MM.1S (cell line): ENCODE results near the gene GFM2.
A peak's percentile ranks its signal among the peaks of the same experiment; 100 is the strongest.

ENCODE experiments used
- DNase-seq: peaks from one replicate; pipeline ENCODE4 v3.0.0-alpha.2; 2015
- H2AFZ ChIP-seq: fragments of 300-600 bp; sonication (generic); 2 replicates; pipeline ENCODE4 v1.6.0; 2016; ENCODE audit warnings: antibody characterized with exemption, low read length
- H3F3A ChIP-seq: fragments of 300-600 bp; sonication (generic); 2 replicates; pipeline ENCODE4 v1.6.1; 2016; ENCODE audit warnings: mild to moderate bottlenecking, antibody characterized with exemption, low read length, moderate library complexity, mixed read lengths; ENCODE audit not compliant: insufficient read depth
- H3K27ac ChIP-seq: fragments of 300-600 bp; sonication (generic); 2 replicates; pipeline ENCODE4 v1.5.1; 2016; ENCODE audit warnings: mild to moderate bottlenecking, low read length
- H3K27me3 ChIP-seq: fragments of 300-600 bp; sonication (generic); replicated peaks from 2 replicates; pipeline ENCODE4 v1.6.0; 2016; ENCODE audit warnings: low read length; ENCODE audit not compliant: insufficient read depth
- H3K36me3 ChIP-seq: fragments of 300-600 bp; sonication (generic); replicated peaks from 2 replicates; pipeline ENCODE4 v1.6.1; 2016; ENCODE audit warnings: mild to moderate bottlenecking, low read length, mixed read lengths; ENCODE audit not compliant: insufficient read depth
- H3K4me1 ChIP-seq: fragments of 300-600 bp; sonication (generic); 2 replicates; pipeline ENCODE4 v1.6.1; 2016; ENCODE audit warnings: low read length, mixed read lengths
- H3K4me2 ChIP-seq: fragments of 300-600 bp; sonication (generic); 2 replicates; pipeline ENCODE4 v1.6.0; 2016; ENCODE audit warnings: low read depth, low read length
- H3K4me3 ChIP-seq: fragments of 300-600 bp; sonication (generic); 2 replicates; pipeline ENCODE4 v1.5.1; 2016; ENCODE audit warnings: low read length, mixed read lengths
- H3K79me2 ChIP-seq: fragments of 300-600 bp; sonication (generic); 2 replicates; pipeline ENCODE4 v1.6.1; 2016; ENCODE audit warnings: mixed run types, low read length, mixed read lengths
- H3K9ac ChIP-seq: fragments of 300-600 bp; sonication (generic); 2 replicates; pipeline ENCODE4 v1.6.1; 2016; ENCODE audit warnings: low read length, mixed read lengths
- H3K9me2 ChIP-seq: fragments of 300-600 bp; sonication (generic); replicated peaks from 2 replicates; pipeline ENCODE4 v1.6.1; 2016; ENCODE audit warnings: mild to moderate bottlenecking, low read length, mixed read lengths; ENCODE audit not compliant: insufficient read depth
- H3K9me3 ChIP-seq: fragments of 300-600 bp; sonication (generic); replicated peaks from 2 replicates; pipeline ENCODE4 v1.6.1; 2016; ENCODE audit warnings: mild to moderate bottlenecking, low read length, mixed read lengths; ENCODE audit not compliant: insufficient read depth
- H4K20me1 ChIP-seq: fragments of 300-600 bp; sonication (generic); 2 replicates; pipeline ENCODE4 v1.6.1; 2016; ENCODE audit warnings: mild to moderate bottlenecking, low read length, moderate library complexity, mixed read lengths; ENCODE audit not compliant: insufficient read depth
- CTCF ChIP-seq: fragments of 300-600 bp; sonication (generic); IDR thresholded peaks from 2 replicates; pipeline ENCODE4 v1.5.1; 2016; ENCODE audit warnings: antibody characterized with exemption, low read length, mixed read lengths
- EZH2 ChIP-seq: fragments of 300-600 bp; sonication (generic); optimal IDR thresholded peaks from 2 replicates; pipeline ENCODE3; 2017; ENCODE audit warnings: low read depth, mild to moderate bottlenecking, antibody characterized with exemption, low read length, mixed read lengths
- EZH2phosphoT487 ChIP-seq: fragments of 300-600 bp; sonication (generic); IDR thresholded peaks from 2 replicates; pipeline ENCODE4 v1.6.1; 2018; ENCODE audit warnings: antibody characterized with exemption, low read length

GFM2 gene, protein sequence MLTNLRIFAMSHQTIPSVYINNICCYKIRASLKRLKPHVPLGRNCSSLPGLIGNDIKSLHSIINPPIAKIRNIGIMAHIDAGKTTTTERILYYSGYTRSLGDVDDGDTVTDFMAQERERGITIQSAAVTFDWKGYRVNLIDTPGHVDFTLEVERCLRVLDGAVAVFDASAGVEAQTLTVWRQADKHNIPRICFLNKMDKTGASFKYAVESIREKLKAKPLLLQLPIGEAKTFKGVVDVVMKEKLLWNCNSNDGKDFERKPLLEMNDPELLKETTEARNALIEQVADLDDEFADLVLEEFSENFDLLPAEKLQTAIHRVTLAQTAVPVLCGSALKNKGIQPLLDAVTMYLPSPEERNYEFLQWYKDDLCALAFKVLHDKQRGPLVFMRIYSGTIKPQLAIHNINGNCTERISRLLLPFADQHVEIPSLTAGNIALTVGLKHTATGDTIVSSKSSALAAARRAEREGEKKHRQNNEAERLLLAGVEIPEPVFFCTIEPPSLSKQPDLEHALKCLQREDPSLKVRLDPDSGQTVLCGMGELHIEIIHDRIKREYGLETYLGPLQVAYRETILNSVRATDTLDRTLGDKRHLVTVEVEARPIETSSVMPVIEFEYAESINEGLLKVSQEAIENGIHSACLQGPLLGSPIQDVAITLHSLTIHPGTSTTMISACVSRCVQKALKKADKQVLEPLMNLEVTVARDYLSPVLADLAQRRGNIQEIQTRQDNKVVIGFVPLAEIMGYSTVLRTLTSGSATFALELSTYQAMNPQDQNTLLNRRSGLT

DNA sequence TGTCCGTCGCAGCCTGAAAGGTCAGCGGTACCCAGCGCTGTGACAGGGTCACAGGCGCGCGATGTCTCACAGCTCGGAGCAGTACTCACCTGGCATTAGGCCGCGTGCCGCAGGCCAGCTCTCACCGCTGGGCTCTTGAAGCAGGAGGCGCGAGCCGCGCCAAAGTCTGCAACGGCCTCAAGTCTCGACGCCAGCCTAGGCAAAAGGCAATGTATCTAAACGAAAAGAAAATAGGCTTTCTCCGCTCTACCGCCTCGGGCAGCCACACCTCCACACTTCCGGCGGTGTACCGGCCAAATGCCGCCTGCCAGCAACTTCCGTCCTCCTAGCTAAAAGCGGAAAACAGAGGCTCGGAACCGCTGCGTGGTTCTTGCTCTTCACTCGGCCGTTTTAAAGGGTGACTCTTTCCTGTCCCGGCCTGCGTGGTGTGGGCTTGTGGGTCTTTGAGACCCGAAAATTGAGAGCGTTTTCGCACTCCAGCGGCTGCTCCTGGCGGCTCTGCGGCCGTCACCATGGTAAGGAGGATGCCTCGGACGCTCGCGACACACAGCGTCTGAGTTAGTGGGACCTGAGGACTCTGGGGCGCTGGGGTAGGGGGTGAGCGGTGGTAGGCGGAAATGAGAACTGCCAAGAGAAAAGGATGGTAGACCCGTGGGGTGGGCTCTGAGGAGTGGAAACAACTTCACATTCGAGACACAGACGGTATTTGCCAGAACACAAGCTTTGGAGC lies at the start of gene GFM2, which contains the start of gene NSA2:
GFM2 (minus strand) TSS at position 269 of the 730 bp plus-strand sequence. CDS start 3,375 bp downstream, outside the sequence.
NSA2 (plus strand) TSS at position 401 of the 730 bp plus-strand sequence; CDS start at position 513, 112 bp downstream.
- Histone ChIP-seq H3K4me1 (peaks cover 12% of the 10 kb centered on the region), H3F3A (peaks cover under 1% of the 10 kb centered on the region; the same call in 1 of the 2 replicates), H4K20me1 (no peaks in the 10 kb centered on the region), H3K27me3 (no peaks in the 10 kb centered on the region), H3K9me3 (no peaks in the 10 kb centered on the region), H3K4me3 (peak within 1 kb of the TSS; percentile 81), H3K27ac (peak within 1 kb of the TSS; percentile 50; the same call in 1 of the 2 replicates), H3K9ac (peak within 1 kb of the TSS; percentile 63), H3K36me3 (no peaks in the 10 kb centered on the region; the same call in 1 of the 2 replicates), H2AFZ (peak within 1 kb of the TSS; percentile 98), H3K4me2 (peak within 1 kb of the TSS; percentile 82), H3K9me2 (no peaks in the 10 kb centered on the region), H3K79me2 (peaks cover 55% of the 10 kb centered on the region)
- peak; percentile 93 for DNase-seq
- TF ChIP-seq CTCF (no peak), EZH2phosphoT487 (no peak), EZH2 (no peak)

GRCh38 chr5:74810915-74811314 lies 44.0 kb upstream of the GFM2 start:
- H3K9ac ChIP-seq, result no peak overlapping the region
- no peaks in the 10 kb centered on the region for H3K36me3 ChIP-seq
- H3K4me1 ChIP-seq, result no peaks in the 10 kb centered on the region
- no peaks in the 10 kb centered on the region for H3K79me2 ChIP-seq
- H3K9me3 ChIP-seq, result no peaks in the 10 kb centered on the region
- no peak overlapping the region for H3K27ac ChIP-seq
- H3K4me2 ChIP-seq, result no peak overlapping the region
- no peaks in the 10 kb centered on the region for H3K9me2 ChIP-seq
- no peak for TF ChIP-seq CTCF
- no peak for TF ChIP-seq EZH2
- no peak for TF ChIP-seq EZH2phosphoT487
- H3F3A ChIP-seq, result no peaks in the 10 kb centered on the region
- no peak overlapping the region for H3K4me3 ChIP-seq
- H3K27me3 ChIP-seq, result no peaks in the 10 kb centered on the region
- H4K20me1 ChIP-seq, result no peaks in the 10 kb centered on the region
- no peak for DNase-seq
- H2AFZ ChIP-seq, result no peak overlapping the region

- Histone ChIP-seq H3K9ac (no peak overlapping the region), H3K36me3 (no peaks in the 10 kb centered on the region), H3K9me2 (no peaks in the 10 kb centered on the region), H3K9me3 (no peaks in the 10 kb centered on the region), H3F3A (no peaks in the 10 kb centered on the region), H3K79me2 (no peaks in the 10 kb centered on the region), H3K27ac (no peak overlapping the region), H3K27me3 (no peaks in the 10 kb centered on the region), H4K20me1 (no peaks in the 10 kb centered on the region), H3K4me2 (no peak overlapping the region), H2AFZ (no peak overlapping the region), H3K4me1 (no peaks in the 10 kb centered on the region), H3K4me3 (no peak overlapping the region)
- TF ChIP-seq EZH2phosphoT487 (no peak), CTCF (no peak)
- DNase-seq, result no peak
These were observed 35.0 kb upstream of the GFM2 start for GRCh38 chr5:74801941-74802340.
